ENCODE measurements around the gene CDH13.

The CDH13 gene

DNA sequence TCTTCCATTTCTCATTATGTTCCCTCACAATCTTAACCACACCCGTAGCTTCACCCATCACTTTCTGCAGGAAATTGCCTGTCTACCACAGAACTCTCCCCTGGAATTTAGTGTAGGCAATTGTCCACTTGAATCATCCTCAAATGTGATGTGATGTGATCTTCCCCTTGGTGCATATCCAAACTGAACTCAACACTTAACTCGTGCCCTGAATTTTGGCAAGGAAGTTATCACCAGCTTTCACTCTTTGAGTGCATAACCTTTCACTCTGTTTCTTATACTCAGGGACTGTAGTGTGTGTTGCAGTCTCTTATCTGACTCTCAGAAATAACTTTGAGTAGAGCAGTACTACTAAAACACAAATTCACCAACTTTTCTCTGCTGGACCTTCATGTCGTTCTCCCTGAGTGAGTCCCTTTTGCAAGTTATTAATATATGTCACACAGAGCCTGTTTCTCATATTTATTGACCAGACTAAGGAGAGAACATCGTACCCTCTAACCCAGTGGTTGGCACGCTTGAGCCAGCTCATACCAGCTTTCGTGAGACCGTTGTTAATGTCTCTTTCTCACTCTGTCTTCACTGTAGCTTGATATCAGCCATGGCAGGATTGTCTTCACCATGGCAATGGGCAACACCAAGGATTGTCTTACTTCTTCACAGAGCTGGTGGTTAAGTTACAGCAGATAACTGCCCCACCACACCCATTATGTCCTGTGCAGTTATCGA is 622.1 kb downstream of the CDH13 start:
- DNase-seq (ENCODE audit: low spot score): no peak

DNA sequence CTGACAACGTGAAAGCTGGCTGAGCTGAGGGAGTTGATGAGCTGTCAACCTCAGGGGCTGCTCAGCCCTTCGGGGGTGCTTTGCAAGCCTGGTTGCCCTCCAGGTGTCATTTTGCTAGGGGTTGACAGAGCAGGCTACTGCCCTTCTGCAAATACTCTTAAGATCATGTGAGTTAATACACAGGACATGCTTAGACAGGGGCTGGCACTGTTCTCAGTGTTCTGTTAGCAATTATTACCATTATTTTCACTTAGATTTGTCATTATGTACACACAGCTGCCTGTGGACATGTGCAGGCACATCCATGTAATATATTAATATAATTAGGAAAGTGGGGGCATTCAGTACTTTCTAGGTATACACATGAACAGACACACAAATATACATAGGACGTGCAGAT is 626.8 kb downstream of the CDH13 start:
- no peak for DNase-seq (ENCODE audit: low spot score)

- no peak for DNase-seq (ENCODE audit: low spot score)
These were observed 631.7 kb downstream of the CDH13 start for GRCh38 chr16:83258366-83258928.

- no peak for DNase-seq (ENCODE audit: low spot score)
These were observed 640.2 kb downstream of the CDH13 start for GRCh38 chr16:83266848-83267553.

- DNase-seq (ENCODE audit: low spot score): no peak
These were observed 641.4 kb downstream of the CDH13 start for GRCh38 chr16:83268169-83268568.

DNA sequence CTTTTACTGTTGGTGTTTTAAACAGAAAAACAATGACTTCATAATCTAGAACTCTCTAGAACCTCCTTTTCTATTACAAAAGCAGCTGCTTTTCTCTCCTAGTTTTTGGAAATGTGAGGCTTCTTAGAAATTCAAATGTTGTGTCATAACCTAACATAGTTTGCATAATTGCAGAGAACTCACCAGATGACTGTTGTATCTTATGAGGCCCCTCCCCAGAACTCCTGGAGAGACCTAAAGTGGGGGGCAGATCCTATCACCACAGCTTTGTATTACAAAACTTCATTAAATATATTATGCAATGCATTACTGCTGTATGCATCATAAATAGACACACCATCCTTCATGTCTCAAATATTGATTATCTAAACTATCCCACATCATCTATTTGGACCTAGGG is 642.3 kb downstream of the CDH13 start:
- no peak for DNase-seq (ENCODE audit: low spot score)

- no peak for DNase-seq (ENCODE audit: low spot score)
These were observed 642.8 kb downstream of the CDH13 start for GRCh38 chr16:83269541-83269940.

DNA sequence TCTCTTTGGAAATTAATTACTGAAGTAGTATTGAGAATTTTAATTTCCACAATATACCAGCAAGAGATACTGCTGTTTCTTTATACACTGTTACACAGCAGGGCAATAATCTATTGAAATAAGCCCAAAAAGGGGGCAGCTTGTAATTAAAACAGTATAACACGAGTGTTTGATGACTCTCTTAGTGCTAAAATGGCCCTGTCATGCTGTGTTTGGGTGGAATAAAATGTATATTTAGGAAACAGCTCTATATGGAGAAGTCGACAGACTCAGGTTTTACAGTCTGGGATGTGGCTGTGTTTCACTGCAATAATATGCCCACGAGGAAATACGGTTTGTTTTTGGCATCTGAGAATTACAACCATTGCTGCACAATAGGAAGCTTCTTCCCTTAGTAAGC is 643.3 kb downstream of the CDH13 start:
- no peak for DNase-seq (ENCODE audit: low spot score)

DNA sequence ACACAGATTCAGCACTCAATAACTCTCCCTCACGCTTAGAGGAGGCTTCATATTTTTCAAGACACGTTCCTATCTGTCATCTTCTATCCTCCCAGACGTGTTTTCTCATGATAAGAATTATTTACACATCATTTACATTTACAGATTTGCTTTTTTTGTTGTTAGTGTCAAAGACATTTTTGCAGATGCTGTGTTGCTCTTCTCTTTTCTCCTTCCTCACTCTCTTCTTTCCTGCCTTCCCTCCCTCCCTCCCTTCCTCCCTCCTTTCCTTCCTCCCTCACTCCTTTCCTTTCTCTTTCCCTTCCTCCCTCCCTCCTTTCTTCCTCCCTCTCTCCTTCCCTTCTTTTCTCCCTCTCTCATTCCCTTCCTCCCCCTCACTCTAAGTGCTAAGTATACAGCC is 643.9 kb downstream of the CDH13 start:
- no peak for DNase-seq (ENCODE audit: low spot score)

GRCh38 chr16:83271123-83271522 is 644.4 kb downstream of the CDH13 start:
- no peak for DNase-seq (ENCODE audit: low spot score)

DNA sequence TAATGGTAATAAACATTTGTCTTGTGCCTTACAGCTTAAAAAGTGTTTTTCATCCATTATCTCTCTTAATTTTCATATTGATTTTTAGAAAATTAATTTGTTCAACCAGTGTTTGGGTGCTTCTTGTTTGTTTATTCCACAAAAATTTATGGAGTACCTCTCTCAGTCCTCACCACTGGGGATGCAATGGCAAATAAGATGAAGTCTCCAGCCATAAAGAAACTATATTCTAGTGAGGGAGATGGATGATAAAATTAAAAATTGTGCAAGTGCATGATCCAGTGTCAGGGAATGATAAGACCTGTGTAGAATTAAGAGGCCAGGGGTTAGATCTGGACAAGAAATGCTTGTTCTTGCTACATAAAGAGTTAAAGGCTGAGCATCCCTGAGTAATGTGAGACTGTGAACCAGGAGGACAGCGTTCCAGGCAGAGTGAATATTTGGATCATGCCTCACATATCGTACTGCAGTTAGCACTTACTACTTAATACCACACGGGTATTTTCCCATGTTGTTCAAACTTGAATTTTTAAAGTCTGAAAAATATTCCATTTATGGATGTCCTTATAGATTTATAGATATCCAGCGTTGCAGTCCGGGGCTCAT is 645.3 kb downstream of the CDH13 start:
- no peak for DNase-seq (ENCODE audit: low spot score)

DNA sequence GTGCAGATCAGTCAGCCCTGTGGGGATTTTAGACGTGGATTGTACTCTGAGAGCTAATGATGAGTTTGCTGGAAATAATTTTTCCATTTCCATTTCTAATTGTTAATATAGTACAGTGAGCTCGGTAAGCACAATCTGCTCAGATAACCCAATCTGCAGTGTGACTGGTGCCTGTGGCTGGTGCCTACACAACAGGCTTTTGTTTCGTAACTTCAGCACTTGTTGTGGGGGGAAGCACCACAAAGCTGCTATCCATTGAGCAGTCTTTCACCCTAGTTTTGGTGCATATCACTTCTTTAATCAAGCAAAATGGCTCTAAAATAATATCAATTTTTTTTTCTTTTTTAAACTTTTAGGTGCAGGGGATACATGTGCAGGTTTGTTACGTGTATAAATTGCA is 646.1 kb downstream of the CDH13 start:
- no peak for DNase-seq (ENCODE audit: low spot score)

DNA sequence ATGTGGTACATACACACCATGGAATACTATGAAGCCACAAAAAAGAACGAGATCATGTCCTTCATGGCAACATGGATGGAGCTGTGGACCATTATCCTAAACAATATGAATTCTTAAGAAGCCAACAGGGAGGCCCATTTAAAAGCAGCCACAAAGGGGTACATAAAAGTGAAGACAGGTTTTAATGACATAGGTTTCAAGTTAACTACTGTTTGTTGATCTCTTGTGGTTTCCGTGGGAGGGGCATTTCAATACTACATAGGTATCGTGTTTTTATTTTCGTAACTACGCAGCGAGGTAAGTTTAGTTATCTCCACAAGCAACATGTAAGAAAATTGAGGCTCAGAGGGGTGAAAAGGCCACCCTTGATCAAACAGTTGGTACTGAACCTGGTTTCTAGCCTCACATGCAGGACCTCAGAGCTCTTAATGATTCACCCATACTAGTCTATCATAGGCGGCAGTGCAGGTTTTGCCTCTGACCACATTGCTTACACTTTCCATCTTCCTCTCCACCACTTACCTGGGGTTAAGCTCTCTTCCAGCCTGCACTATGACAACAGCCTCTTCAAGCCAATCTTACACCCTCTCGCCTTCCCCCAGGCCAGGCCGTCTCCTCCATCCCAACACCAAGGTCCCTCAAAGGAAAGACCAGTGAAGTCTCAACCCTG is 646.9 kb downstream of the CDH13 start:
- DNase-seq (ENCODE audit: low spot score): no peak

DNA sequence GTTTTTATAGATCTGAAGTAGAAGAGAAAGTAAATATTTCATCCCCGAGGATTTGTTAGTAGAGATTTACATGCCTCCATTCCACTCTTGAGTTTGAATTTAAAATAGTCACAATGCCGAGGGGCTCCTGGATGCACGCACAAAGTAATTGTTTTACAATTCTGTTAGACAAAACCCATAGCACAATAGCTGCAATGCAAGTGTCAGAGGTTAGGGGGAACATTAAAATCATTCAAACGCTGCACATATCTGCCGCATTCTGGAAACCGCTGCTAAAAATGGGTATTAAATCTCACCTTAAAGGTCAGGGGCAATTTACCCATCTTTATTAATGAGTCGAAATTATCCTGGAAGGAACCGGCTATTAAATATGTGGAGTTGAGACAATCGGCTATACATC is 652.5 kb downstream of the CDH13 start:
- DNase-seq (ENCODE audit: low spot score): no peak

- DNase-seq (ENCODE audit: low spot score): no peak
These were observed 659.2 kb downstream of the CDH13 start for GRCh38 chr16:83285921-83286320.

- DNase-seq (ENCODE audit: low spot score): no peak
These were observed 669.7 kb downstream of the CDH13 start for GRCh38 chr16:83296505-83296904.

DNA sequence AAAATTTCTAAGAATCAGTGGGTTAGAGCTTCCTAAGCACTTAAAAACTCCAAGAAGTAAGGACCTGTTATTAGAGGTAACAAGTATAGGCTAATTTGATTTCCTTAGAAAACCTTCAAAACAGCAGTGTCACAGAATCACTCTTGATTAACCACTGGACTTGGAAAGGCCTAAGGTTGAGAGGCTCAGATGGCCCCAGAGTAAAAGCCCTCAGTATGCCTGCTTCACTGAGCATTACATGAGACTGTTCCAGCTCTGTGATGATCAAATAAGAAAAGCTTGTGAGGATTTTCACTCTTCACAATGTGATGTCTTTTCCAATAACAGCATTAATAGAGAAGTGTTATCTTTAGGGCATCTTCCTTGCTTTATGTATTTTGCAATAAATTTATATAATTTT is 671.8 kb downstream of the CDH13 start:
- DNase-seq (ENCODE audit: low spot score): no peak

GRCh38 chr16:83300326-83300725 is 673.6 kb downstream of the CDH13 start:
- DNase-seq (ENCODE audit: low spot score): no peak

GRCh38 chr16:83301971-83302370 is 675.2 kb downstream of the CDH13 start:
- no peak for DNase-seq (ENCODE audit: low spot score)

DNA sequence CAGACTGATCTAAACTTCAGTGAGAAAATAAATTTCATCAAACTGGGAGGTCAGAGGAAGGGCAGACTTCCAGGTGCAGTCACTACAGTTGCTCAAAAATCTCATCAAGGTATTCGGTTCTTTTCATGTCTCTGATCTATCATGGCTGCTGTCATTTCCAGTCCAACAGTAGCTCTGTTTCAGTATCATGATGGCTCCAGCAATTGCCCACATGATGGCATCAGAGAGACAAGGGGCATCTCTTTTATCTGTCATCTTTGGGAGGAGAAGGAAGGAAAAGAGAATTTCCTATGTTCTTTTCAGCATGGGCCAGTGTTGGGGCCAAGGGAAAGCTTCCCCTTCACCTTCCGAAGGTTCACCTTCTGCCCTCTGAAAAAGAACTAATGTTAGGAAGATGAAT is 676.1 kb downstream of the CDH13 start:
- no peak for DNase-seq (ENCODE audit: low spot score)

- no peak for DNase-seq (ENCODE audit: low spot score)
These were observed 678.3 kb downstream of the CDH13 start for GRCh38 chr16:83305092-83305491.

- no peak for DNase-seq (ENCODE audit: low spot score)
These were observed 680.3 kb downstream of the CDH13 start for GRCh38 chr16:83306961-83307593.
